WTC11 (cell line): ENCODE measurements around the gene TTC28. TPM values are rescaled to one million over a fixed set of nuclear protein-coding genes. Genes with fewer than 3 reads are reported as not detected.

Experiments
- ATAC-seq: fragments of 200-7000 bp; cut with Tn5 transposase; 2 replicates; pipeline ENCODE4 v1.10.0; 2021; ENCODE audit warnings: mild to moderate bottlenecking, moderate library complexity
- CTCF ChIA-PET: fragments of 300-600 bp; sonication (Branson Sonifier 250); formaldehyde crosslinking; loops from one replicate; lab custom pipeline; 2021; ENCODE audit warnings: antibody characterized with exemption; lab: Charles Lee
- POLR2A ChIA-PET: fragments of 350-600 bp; sonication (Branson Sonifier 250); formaldehyde crosslinking; loops from one replicate; lab custom pipeline; 2021; ENCODE audit warnings: antibody characterized with exemption; lab: Charles Lee
- DNase-seq: peaks from one replicate; pipeline ENCODE4 v3.0.0; 2021; ENCODE audit warnings: low spot score
- H3K27ac Mint-ChIP-seq: 2 replicates; pipeline ENCODE4 v1.8.0; 2021; ENCODE audit warnings: mixed read lengths
- H3K27me3 Mint-ChIP-seq: 2 replicates; pipeline ENCODE4 v1.8.0; 2021; ENCODE audit warnings: low read depth, mild to moderate bottlenecking, moderate library complexity, mixed read lengths
- H3K36me3 Mint-ChIP-seq: 2 replicates; pipeline ENCODE4 v1.8.0; 2021; ENCODE audit warnings: mixed read lengths
- H3K4me1 Mint-ChIP-seq: 2 replicates; pipeline ENCODE4 v1.8.0; 2022; ENCODE audit warnings: mixed read lengths
- H3K4me3 Mint-ChIP-seq: 2 replicates; pipeline ENCODE4 v1.8.0; 2021; ENCODE audit warnings: mild to moderate bottlenecking, moderate library complexity, mixed read lengths
- H3K9me3 Mint-ChIP-seq: 2 replicates; pipeline ENCODE4 v1.8.0; 2021; ENCODE audit warnings: mixed read lengths
- CBFB ChIP-seq: sonication (generic); formaldehyde crosslinking; IDR thresholded peaks from 2 replicates; pipeline ENCODE4 v1.8.1; 2022; ENCODE audit warnings: mild to moderate bottlenecking, low read depth, missing genetic modification reagents
- CREM ChIP-seq: sonication (generic); formaldehyde crosslinking; IDR thresholded peaks from 2 replicates; pipeline ENCODE4 v1.8.1; 2022; ENCODE audit warnings: mild to moderate bottlenecking, missing genetic modification reagents, moderate library complexity
- ELF4 ChIP-seq: sonication (generic); formaldehyde crosslinking; IDR thresholded peaks from 2 replicates; pipeline ENCODE4 v1.8.1; 2022; ENCODE audit warnings: low read depth, mild to moderate bottlenecking, moderate library complexity, missing genetic modification reagents
- GABPB1 ChIP-seq: sonication (generic); formaldehyde crosslinking; IDR thresholded peaks from 2 replicates; pipeline ENCODE4 v1.8.1; 2023; ENCODE audit warnings: mild to moderate bottlenecking, missing genetic modification reagents
- GRHL2 ChIP-seq: fragments of 250-450 bp; sonication (Bioruptor Pico); IDR thresholded peaks from 2 replicates; pipeline ENCODE4 v1.8.0; 2022; ENCODE audit warnings: mild to moderate bottlenecking, moderate library complexity; ENCODE audit not compliant: insufficient replicate concordance, severe bottlenecking
- IRF2 ChIP-seq: sonication (generic); formaldehyde crosslinking; IDR thresholded peaks from 2 replicates; pipeline ENCODE4 v1.8.0; 2022; ENCODE audit warnings: low read depth, missing genetic modification reagents, borderline replicate concordance
- MXD4 ChIP-seq: fragments of 250-450 bp; sonication (Bioruptor Pico); IDR thresholded peaks from 2 replicates; pipeline ENCODE4 v1.8.0; 2021; ENCODE audit warnings: mild to moderate bottlenecking, moderate library complexity, borderline replicate concordance
- NR2C2 ChIP-seq: sonication (generic); formaldehyde crosslinking; IDR thresholded peaks from 2 replicates; pipeline ENCODE4 v1.8.0; 2022; ENCODE audit warnings: mild to moderate bottlenecking, missing genetic modification reagents
- NR3C1 ChIP-seq: sonication (generic); formaldehyde crosslinking; conservative IDR thresholded peaks from 2 replicates; pipeline ENCODE4 v1.8.1; 2023; ENCODE audit warnings: low read depth, mild to moderate bottlenecking, missing genetic modification reagents
- RORB ChIP-seq: fragments of 250-450 bp; sonication (Bioruptor Pico); IDR thresholded peaks from 2 replicates; pipeline ENCODE4 v1.9.0; 2021; ENCODE audit warnings: mild to moderate bottlenecking
- TCF7 ChIP-seq: sonication (generic); formaldehyde crosslinking; IDR thresholded peaks from 2 replicates; pipeline ENCODE4 v1.8.0; 2022; ENCODE audit warnings: mild to moderate bottlenecking, low read depth, missing genetic modification reagents, moderate library complexity
- ZBTB21 ChIP-seq: sonication (generic); formaldehyde crosslinking; IDR thresholded peaks from 2 replicates; pipeline ENCODE4 v1.8.1; 2023; ENCODE audit warnings: mild to moderate bottlenecking, missing genetic modification reagents, borderline replicate concordance
- ZNF416 ChIP-seq: fragments of 250-450 bp; sonication (Bioruptor Pico); IDR thresholded peaks from 2 replicates; pipeline ENCODE4 v1.9.0; 2021; ENCODE audit warnings: mild to moderate bottlenecking, inconsistent platforms
- total RNA-seq: library from RNA; stranded (reverse); gene quantifications from 3 replicates; pipeline ENCODE4 v1.2.3, GENCODE V29; 2021
- TF ChIP-seq, protein P1 (sequence below): sonication (generic); formaldehyde crosslinking; IDR thresholded peaks from 2 replicates; pipeline ENCODE4 v1.8.0; 2023; ENCODE audit warnings: missing genetic modification reagents, mild to moderate bottlenecking, borderline replicate concordance
- TF ChIP-seq, protein P2 (sequence below): sonication (generic); formaldehyde crosslinking; IDR thresholded peaks from 2 replicates; pipeline ENCODE4 v1.8.1; 2023; ENCODE audit warnings: mild to moderate bottlenecking, missing genetic modification reagents, borderline replicate concordance
- TF ChIP-seq, protein P3 (sequence below): sonication (generic); formaldehyde crosslinking; IDR thresholded peaks from 2 replicates; pipeline ENCODE4 v1.8.0; 2022; ENCODE audit warnings: mild to moderate bottlenecking, missing genetic modification reagents
- TF ChIP-seq, protein P4 (sequence below): fragments of 250-450 bp; sonication (Bioruptor Pico); IDR thresholded peaks from 2 replicates; pipeline ENCODE4 v1.9.0; 2021; ENCODE audit warnings: mild to moderate bottlenecking
- TF ChIP-seq, protein P5 (sequence below): sonication (generic); formaldehyde crosslinking; conservative IDR thresholded peaks from 2 replicates; pipeline ENCODE4 v1.8.1; 2022; ENCODE audit warnings: mild to moderate bottlenecking, missing genetic modification reagents

The TTC28 gene
- total RNA-seq, 1 experiment from 2014 or later = 13.0 TPM

DNA sequence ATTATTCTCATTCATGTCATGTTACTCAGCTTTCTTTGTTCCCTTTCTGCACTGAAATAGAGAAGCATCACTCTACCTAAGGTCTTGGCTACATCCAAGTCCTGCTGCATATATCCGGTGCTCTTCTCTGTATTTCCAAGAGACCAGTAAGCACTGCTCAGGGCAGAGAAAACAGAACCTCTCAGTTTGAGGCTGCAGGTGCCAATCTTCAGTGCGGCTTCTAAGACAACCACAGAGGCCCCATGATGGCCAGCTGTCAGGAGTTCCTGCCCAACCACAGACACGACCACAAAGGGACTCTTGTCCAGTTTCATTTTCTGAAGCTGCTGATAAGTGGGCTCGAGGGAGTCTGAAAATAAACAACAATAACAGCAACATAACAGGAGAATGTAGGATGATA, 382.1 kb downstream of the TTC28 start (continued):
- TF ChIP-seq, protein P1, sequence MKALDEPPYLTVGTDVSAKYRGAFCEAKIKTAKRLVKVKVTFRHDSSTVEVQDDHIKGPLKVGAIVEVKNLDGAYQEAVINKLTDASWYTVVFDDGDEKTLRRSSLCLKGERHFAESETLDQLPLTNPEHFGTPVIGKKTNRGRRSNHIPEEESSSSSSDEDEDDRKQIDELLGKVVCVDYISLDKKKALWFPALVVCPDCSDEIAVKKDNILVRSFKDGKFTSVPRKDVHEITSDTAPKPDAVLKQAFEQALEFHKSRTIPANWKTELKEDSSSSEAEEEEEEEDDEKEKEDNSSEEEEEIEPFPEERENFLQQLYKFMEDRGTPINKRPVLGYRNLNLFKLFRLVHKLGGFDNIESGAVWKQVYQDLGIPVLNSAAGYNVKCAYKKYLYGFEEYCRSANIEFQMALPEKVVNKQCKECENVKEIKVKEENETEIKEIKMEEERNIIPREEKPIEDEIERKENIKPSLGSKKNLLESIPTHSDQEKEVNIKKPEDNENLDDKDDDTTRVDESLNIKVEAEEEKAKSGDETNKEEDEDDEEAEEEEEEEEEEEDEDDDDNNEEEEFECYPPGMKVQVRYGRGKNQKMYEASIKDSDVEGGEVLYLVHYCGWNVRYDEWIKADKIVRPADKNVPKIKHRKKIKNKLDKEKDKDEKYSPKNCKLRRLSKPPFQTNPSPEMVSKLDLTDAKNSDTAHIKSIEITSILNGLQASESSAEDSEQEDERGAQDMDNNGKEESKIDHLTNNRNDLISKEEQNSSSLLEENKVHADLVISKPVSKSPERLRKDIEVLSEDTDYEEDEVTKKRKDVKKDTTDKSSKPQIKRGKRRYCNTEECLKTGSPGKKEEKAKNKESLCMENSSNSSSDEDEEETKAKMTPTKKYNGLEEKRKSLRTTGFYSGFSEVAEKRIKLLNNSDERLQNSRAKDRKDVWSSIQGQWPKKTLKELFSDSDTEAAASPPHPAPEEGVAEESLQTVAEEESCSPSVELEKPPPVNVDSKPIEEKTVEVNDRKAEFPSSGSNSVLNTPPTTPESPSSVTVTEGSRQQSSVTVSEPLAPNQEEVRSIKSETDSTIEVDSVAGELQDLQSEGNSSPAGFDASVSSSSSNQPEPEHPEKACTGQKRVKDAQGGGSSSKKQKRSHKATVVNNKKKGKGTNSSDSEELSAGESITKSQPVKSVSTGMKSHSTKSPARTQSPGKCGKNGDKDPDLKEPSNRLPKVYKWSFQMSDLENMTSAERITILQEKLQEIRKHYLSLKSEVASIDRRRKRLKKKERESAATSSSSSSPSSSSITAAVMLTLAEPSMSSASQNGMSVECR (CRISPR knock-in tag) = no peak
- TF ChIP-seq ZBTB21 (CRISPR knock-in tag) (no peak), ZNF416 (CRISPR knock-in tag) (no peak), GABPB1 (CRISPR knock-in tag) (no peak)
- TF ChIP-seq, protein P2, sequence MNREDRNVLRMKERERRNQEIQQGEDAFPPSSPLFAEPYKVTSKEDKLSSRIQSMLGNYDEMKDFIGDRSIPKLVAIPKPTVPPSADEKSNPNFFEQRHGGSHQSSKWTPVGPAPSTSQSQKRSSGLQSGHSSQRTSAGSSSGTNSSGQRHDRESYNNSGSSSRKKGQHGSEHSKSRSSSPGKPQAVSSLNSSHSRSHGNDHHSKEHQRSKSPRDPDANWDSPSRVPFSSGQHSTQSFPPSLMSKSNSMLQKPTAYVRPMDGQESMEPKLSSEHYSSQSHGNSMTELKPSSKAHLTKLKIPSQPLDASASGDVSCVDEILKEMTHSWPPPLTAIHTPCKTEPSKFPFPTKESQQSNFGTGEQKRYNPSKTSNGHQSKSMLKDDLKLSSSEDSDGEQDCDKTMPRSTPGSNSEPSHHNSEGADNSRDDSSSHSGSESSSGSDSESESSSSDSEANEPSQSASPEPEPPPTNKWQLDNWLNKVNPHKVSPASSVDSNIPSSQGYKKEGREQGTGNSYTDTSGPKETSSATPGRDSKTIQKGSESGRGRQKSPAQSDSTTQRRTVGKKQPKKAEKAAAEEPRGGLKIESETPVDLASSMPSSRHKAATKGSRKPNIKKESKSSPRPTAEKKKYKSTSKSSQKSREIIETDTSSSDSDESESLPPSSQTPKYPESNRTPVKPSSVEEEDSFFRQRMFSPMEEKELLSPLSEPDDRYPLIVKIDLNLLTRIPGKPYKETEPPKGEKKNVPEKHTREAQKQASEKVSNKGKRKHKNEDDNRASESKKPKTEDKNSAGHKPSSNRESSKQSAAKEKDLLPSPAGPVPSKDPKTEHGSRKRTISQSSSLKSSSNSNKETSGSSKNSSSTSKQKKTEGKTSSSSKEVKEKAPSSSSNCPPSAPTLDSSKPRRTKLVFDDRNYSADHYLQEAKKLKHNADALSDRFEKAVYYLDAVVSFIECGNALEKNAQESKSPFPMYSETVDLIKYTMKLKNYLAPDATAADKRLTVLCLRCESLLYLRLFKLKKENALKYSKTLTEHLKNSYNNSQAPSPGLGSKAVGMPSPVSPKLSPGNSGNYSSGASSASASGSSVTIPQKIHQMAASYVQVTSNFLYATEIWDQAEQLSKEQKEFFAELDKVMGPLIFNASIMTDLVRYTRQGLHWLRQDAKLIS = no peak

DNA sequence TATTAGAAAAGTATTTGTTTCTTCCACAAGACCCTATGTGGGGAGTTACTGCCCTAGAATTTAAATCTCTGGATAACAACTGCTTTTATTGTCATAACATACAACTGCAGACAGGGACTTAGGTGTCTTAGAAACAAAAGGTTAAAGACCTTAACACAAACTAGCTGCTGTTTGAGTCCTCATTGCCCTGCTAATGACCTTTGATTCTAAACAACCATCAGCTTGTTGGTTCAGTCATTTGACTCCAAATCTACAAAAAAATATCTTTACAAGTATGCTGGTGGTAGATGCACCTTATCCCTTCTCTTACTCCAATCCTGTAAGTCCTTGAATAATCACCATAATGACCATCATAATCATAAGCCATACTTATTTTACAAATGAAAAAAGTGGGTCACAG, 383.2 kb downstream of the TTC28 start:
- Mint-ChIP-seq H3K27ac (no peak overlapping the region), H3K4me1 (no peaks in the 10 kb centered on the region), H3K27me3 (no peaks in the 10 kb centered on the region), H3K36me3 (no peaks in the 10 kb centered on the region), H3K9me3 (no peaks in the 10 kb centered on the region), H3K4me3 (no peak overlapping the region)
- ChIA-PET CTCF (no interaction called here), POLR2A (no interaction called here)
- DNase-seq (no peak), ATAC-seq (no peak)
- TF ChIP-seq CBFB (CRISPR knock-in tag) (no peak), GRHL2 (CRISPR knock-in tag) (no peak), TCF7 (CRISPR knock-in tag) (no peak), RORB (CRISPR knock-in tag) (no peak), IRF2 (CRISPR knock-in tag) (no peak), NR2C2 (CRISPR knock-in tag) (no peak), ELF4 (CRISPR knock-in tag) (no peak)
- TF ChIP-seq, protein P3, sequence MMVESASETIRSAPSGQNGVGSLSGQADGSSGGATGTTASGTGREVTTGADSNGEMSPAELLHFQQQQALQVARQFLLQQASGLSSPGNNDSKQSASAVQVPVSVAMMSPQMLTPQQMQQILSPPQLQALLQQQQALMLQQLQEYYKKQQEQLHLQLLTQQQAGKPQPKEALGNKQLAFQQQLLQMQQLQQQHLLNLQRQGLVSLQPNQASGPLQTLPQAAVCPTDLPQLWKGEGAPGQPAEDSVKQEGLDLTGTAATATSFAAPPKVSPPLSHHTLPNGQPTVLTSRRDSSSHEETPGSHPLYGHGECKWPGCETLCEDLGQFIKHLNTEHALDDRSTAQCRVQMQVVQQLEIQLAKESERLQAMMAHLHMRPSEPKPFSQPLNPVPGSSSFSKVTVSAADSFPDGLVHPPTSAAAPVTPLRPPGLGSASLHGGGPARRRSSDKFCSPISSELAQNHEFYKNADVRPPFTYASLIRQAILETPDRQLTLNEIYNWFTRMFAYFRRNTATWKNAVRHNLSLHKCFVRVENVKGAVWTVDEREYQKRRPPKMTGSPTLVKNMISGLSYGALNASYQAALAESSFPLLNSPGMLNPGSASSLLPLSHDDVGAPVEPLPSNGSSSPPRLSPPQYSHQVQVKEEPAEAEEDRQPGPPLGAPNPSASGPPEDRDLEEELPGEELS (CRISPR knock-in tag) = no peak

DNA sequence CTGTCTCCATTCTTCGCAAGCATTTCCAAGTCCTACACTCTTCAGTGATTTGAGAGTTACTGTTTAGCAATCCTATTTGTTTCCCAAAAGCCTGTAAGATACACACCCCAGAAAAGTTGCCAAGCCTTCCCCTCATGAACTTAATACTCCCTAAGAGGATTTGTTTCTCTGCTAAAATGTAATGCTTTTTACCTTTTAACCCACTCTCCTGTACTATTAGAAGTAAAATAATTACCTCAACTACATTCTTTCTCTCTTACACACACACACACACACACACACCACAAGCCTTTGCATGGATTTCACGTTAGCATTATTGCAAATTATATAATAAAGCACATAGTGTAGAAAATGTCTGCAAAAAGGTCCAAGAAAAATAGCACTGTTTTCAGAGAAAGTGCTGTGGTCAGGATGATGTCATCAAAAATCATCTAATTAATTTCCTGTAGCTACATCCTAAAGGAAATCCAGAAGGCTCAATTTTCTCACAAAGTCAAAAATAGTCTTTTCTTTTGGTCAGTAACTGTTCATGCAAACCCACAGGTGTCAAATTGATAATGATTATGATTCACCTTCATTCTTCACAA, 396.5 kb downstream of the TTC28 start:
- ATAC-seq = no peak
- POLR2A ChIA-PET = no interaction called here
- Mint-ChIP-seq H3K27me3 (no peaks in the 10 kb centered on the region), H3K4me1 (peaks cover 9% of the 10 kb centered on the region), H3K4me3 (no peak overlapping the region), H3K9me3 (no peaks in the 10 kb centered on the region), H3K27ac (no peak overlapping the region), H3K36me3 (no peaks in the 10 kb centered on the region)
- CTCF ChIA-PET = no interaction called here
- DNase-seq = no peak
- TF ChIP-seq, protein P4, sequence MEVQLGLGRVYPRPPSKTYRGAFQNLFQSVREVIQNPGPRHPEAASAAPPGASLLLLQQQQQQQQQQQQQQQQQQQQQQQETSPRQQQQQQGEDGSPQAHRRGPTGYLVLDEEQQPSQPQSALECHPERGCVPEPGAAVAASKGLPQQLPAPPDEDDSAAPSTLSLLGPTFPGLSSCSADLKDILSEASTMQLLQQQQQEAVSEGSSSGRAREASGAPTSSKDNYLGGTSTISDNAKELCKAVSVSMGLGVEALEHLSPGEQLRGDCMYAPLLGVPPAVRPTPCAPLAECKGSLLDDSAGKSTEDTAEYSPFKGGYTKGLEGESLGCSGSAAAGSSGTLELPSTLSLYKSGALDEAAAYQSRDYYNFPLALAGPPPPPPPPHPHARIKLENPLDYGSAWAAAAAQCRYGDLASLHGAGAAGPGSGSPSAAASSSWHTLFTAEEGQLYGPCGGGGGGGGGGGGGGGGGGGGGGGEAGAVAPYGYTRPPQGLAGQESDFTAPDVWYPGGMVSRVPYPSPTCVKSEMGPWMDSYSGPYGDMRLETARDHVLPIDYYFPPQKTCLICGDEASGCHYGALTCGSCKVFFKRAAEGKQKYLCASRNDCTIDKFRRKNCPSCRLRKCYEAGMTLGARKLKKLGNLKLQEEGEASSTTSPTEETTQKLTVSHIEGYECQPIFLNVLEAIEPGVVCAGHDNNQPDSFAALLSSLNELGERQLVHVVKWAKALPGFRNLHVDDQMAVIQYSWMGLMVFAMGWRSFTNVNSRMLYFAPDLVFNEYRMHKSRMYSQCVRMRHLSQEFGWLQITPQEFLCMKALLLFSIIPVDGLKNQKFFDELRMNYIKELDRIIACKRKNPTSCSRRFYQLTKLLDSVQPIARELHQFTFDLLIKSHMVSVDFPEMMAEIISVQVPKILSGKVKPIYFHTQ (CRISPR knock-in tag) = no peak
- no peak for TF ChIP-seq NR3C1 (CRISPR knock-in tag)
- TF ChIP-seq, protein P3 (CRISPR knock-in tag) = no peak
- TF ChIP-seq CREM (CRISPR knock-in tag) = no peak
- TF ChIP-seq MXD4 (CRISPR knock-in tag) = no peak
- TF ChIP-seq, protein P5, sequence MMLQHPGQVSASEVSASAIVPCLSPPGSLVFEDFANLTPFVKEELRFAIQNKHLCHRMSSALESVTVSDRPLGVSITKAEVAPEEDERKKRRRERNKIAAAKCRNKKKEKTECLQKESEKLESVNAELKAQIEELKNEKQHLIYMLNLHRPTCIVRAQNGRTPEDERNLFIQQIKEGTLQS = no peak
